Superior temporal gyrus (tissue), 1 donor: ENCODE results near the gene SAP30BP.
A peak's percentile ranks its signal among the peaks of the same experiment; 100 is the strongest.

Source experiments
- DNase-seq: peaks from one replicate; pipeline ENCODE4 v3.0.0-alpha.2; 2016; ENCODE audit errors: extremely low spot score

The SAP30BP gene

DNA sequence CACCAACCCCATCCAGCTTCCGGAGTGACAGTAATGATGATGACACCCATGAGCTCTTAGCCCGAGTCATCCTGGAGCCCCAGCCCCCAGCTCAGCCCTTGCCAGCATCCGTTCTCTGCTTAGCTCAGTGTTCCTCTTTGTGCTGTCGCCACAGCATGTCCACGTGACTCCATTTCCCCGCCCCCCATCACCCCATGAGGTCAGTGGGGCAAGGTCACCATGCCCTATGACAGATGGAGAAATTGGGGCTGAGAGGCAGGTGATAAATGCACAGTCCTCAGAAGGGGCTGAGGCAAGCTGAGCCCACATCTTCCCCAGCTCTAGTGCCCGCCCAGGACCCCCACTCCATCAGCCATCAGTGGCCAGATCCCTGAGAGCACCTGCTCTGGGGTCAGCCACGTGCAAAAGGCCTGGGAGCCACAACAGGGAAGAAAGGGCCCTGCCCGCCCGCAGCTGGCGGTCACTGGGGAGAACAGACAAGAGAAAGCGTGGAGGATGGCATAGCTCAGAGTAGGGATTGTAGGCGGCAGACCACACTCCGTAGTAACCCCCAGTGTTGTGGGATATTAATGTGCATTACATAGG, 71.2 kb downstream of the SAP30BP start:
- peak; percentile 48 for DNase-seq

DNA sequence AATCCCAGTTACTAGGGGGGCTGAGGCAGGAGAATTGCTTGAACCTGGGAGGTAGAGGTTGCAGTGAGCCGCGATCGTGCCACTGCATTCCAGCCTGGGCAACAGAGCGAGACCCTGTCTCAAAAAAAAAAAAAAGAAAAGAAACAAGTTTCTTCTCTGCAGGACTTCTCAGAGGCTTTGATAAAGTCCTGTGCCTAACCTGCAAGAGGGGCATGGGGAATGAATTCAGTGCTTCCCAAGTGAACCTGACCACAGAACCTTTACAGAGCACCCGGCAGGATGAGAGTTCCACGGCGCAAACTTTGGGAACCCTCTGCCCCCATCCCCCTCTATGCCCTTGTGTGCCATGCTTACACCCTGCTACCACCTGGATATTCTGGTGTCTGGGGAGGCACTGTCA, 72.0 kb downstream of the SAP30BP start:
- no peak for DNase-seq

DNA sequence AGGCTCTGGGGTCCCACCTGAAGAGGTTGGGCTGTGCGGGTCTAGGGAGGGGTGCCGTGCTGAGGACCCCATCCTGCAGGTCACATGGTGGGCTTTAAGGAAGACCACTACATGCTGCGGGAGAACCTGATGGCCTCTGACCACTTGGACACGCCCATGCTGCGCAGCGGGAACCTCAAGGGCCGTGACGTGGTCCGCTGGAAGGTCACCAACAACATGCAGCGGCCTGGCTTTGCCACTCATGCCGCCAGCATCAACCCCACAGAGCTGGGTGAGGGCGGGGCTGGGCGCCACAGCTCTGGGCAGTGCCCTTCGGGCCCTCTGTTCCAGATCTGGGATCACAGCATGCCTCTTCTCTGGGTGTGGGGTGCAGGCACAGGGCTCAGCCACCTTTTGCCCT, 72.7 kb downstream of the SAP30BP start:
- DNase-seq, result no peak

DNA sequence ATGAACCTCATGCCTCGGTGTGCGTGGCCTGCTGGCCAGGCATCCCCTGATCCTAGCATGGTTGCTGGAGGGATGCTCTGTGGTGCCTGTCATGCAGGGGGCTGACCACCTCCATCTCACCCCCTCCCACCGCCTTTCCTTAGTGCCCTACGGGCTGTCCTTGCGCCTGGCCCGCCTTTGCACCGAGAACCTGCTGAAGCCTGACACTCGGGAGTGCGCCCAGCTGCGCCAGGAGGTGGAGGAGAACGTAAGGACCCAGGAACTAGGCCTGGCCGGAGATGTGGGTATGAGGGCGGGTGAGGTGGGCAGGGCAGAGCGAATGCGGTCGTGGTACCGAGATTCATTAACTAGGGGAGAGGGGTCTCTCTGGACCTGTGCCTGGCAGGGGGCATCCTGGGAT, 73.1 kb downstream of the SAP30BP start:
- DNase-seq, result no peak

DNA sequence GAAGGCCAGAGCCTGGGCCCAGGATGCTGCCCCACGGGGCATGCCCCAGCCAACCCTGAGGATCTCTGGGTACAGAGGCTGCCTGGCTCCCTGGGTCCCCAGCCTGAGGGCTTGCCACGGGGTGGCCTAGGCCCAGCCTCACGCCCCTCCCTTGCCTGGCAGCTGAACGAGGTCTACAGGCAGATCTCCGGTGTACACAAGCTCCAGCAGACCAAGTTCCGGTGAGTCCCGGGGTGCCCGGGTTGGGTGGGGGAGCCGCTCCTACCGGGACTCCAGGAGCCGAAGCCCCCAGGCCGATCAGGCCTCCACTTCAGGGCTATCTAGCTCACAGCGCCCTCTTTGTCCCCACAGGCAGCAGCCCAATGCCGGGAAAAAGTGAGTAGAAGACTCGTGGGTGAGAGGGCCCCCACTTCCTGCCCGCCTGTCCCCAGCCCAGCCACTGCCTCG, 73.5 kb downstream of the SAP30BP start:
- DNase-seq, result no peak

DNA sequence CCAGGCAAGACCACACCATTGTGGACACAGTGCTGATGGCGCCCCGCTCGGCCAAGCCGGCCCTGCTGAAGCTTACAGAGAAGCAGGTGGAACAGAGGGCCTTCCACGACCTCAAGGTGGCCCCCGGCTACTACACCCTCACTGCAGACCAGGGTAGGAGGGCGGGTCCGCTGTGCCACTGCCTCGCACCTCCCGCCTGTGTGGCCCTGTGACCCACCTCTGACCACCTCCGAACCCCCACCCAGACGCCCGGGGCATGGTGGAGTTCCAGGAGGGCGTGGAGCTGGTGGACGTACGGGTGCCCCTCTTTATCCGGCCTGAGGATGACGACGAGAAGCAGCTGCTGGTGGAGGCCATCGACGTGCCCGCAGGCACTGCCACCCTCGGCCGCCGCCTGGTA, 75.2 kb downstream of the SAP30BP start:
- DNase-seq, result no peak

DNA sequence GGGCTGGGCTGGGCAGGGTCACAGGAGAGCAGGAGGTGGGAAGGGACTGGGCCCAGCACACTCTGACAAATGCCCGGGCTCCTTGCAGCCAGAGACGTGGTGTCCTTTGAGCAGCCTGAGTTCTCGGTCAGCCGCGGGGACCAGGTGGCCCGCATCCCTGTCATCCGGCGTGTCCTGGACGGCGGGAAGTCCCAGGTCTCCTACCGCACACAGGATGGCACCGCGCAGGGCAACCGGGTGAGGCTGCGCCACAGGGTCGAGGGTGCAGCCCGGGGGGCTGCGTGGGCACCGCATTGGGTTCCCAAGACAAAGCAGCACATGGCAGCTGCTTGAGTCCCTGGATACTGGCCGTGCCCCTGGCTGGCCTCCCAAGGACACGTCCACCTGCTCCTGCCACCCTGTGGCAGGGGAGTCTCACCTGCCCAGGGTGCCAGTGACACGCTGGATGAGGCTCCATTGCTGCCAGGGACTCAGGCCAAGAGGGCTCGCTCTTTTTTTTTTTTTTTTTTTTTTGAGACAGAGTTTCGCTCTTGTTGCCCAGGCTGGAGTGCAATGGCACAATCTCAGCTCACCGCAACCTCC, 76.6 kb downstream of the SAP30BP start:
- DNase-seq, result no peak

DNA sequence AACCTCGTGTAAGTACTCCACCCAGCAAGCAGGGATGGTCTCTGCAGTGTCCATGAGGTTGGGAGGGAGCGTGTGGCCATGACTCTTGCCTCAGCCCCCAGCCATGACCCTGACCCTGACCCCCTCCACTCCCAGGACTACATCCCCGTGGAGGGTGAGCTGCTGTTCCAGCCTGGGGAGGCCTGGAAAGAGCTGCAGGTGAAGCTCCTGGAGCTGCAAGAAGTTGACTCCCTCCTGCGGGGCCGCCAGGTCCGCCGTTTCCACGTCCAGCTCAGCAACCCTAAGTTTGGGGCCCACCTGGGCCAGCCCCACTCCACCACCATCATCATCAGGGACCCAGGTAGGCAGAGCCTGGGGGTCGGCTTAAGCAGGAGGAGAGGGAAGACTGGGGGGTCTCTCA, 81.6 kb downstream of the SAP30BP start:
- no peak for DNase-seq

DNA sequence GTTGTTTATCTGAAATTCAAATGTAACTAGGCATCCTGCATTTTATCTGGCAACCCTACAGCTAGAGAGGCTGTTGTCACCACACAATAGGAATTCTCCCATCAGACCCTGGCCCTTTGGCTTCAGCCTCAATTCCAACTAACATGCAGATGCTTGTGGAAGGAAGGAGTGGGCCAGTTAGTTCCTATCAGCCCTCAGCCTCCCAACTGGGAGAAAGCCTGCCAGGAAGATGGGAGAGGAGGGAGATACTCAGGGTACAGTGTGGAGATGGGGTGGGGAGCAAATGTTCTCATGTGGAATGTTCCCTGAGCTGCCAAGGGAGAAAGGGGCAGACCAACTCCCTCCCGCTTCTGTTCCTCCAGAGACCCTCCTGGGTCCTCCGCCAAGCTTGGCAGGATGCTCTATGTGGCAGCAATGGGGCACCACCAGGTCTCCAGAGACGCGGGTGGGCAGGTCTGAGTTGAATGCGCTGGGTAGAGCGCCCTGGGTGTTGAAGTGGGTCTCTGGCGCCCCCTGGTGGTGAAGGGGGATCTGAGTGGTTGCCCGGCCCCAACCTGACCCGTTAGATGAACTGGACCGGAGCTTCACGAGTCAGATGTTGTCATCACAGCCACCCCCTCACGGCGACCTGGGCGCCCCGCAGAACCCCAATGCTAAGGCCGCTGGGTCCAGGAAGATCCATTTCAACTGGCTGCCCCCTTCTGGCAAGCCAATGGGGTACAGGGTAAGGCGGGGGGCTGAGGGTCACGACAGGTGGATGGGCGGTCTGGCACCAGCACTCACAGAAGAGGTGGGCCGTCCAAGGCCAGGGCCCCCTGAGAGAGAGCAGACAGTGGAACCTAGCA, 82.6 kb downstream of the SAP30BP start:
- peak; percentile 90 for DNase-seq

DNA sequence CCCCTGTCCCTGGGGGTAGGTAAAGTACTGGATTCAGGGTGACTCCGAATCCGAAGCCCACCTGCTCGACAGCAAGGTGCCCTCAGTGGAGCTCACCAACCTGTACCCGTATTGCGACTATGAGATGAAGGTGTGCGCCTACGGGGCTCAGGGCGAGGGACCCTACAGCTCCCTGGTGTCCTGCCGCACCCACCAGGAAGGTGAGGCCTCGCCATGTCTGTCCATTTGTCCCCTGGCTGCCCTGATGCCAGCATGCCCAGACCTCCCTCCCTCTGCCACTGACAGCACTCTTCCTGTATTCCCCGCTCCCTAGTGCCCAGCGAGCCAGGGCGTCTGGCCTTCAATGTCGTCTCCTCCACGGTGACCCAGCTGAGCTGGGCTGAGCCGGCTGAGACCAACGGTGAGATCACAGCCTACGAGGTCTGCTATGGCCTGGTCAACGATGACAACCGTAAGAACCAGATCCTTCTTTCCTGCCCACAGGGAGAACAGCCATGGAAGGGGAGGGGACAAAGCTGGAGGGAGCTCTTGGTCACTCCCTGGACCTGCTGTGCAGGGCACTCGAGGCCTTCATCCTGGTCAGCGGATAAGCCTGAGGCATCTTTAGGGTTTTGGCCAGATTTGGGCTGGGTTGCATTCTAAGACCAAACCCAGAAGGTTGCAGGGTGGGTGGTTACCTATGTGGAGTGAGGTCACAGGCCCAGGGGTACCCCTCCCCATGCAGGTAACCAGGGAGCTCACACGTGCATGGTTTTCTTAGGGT, 83.7 kb downstream of the SAP30BP start:
- no peak for DNase-seq

DNA sequence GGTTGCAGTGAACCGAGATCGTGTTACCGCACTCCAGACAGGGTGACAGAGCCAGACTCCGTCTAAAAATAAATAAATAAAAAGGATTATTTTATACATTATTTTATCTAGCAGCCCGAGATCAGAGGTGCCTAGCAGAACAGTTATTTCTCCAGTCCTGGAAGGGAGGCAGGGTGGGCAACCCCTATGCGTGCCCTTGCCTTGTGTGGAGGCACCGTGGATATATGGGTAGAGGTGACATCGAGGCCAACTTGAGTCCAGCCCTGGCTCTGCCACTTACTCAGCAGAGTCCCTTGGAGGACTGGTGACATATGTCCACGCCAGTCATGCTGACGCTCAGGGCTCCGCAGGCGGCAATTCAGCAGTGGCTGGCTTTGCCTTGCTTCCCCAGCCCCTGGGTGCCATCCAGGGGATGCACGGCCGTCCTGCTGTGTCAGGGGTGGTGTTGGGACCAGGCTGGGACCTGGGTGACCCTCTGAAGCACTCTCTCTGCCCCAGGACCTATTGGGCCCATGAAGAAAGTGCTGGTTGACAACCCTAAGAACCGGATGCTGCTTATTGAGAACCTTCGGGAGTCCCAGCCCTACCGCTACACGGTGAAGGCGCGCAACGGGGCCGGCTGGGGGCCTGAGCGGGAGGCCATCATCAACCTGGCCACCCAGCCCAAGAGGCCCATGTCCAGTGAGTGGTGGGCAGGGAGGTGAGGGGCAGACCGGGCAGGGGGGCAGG, 84.7 kb downstream of the SAP30BP start:
- DNase-seq, result no peak

DNA sequence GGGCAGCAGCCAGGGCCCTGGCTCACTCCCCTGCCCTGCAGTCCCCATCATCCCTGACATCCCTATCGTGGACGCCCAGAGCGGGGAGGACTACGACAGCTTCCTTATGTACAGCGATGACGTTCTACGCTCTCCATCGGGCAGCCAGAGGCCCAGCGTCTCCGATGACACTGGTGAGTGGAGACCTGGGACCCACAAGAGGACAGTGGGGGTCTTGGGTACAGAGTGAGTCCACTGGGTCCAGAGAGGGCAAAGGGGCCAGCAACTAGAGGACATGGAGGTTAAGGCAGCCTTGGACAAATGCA, 85.2 kb downstream of the SAP30BP start:
- no peak for DNase-seq

DNA sequence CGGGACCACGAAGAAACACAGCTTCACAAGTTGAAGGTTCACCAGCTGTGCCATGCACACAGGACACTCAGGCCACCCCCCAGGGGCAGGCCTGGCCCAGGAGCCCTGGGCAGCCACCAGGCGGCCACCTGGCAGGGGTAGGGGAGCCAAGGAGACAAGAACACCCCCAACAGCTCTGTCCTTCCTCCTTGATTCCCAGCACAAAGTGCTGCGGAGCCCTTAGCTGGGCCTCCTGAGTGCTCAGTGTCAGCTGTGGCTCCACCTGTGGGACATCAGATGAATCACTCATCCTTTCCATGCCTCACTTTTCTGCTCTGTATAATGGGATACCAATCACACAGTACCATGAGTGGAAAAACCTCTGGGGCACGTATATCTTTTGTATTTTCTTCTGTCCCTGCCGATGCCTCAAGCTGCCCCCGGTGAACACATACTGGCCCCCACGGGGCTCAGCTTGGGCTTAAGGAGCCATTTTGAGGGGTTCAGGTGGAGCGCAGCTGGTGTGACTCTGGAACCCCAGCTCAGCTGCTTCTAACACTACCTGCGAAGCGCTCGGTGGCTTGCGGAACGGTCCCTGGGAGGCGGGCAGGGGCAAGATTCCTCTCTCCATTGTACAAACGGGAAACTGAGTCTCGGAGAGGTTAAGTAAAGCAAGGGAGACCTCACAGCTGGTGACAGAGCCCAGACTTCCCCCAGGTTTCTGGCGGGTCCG, 85.8 kb downstream of the SAP30BP start:
- DNase-seq, result no peak

DNA sequence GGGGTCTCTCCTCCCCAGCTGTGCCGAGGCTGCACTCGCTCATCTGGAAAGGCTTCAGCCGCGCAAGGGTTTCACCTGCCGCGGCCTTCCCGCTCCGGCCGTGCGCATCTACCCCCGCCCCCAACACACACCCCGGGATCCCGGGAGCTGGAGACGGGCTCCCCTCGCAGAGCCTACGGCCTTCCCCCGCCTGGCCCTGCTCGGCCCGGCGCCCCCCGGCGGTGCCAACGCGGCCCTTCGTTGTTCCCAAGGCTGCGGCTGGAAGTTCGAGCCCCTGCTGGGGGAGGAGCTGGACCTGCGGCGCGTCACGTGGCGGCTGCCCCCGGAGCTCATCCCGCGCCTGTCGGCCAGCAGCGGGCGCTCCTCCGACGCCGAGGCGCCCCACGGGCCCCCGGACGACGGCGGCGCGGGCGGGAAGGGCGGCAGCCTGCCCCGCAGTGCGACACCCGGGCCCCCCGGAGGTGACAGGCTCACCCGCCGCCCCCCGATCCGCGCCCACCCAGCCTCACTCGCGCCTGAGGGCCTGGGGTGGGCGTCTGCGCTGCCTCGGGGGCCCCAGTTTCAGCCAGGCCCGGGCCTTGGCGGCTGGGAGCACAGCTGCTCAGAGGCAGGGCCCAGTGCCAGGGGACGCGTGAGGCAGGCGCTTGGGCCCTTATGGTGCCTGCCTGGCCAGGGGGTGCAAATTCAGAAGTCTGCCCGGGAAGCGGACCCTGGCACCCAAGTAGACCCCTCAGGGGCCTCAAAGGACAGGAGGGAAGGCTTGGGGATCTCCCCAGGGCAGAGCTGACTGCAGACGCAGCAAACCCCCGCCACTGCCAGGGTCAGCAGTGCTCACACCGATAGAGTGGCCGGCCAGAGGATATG, 86.6 kb downstream of the SAP30BP start:
- DNase-seq, result peak; percentile 67

DNA sequence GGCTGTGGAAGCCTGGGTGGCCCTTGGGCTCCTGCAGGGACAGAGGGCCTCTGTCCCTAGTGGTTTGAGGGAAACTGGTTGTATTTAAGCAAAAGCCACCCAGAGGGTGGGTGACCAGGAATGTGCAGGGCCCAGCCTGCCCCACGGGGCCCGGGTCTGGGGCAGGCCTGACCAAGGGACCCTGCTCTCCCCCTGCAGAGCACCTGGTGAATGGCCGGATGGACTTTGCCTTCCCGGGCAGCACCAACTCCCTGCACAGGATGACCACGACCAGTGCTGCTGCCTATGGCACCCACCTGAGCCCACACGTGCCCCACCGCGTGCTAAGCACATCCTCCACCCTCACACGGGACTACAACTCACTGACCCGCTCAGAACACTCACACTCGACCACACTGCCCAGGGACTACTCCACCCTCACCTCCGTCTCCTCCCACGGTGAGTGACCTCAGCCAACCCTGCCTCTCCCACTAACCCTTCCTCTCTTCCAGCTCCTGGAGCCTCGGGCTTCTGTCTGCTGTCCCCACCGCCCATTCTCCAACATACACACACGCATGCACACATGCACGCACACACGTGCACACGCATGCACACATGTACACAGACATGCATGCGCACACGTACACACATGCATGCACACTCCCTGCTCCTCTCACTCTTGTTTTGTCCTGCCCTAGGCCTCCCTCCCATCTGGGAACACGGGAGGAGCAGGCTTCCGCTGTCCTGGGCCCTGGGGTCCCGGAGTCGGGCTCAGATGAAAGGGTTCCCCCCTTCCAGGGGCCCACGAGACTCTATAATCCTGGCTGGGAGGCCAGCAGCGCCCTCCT, 87.5 kb downstream of the SAP30BP start:
- no peak for DNase-seq

DNA sequence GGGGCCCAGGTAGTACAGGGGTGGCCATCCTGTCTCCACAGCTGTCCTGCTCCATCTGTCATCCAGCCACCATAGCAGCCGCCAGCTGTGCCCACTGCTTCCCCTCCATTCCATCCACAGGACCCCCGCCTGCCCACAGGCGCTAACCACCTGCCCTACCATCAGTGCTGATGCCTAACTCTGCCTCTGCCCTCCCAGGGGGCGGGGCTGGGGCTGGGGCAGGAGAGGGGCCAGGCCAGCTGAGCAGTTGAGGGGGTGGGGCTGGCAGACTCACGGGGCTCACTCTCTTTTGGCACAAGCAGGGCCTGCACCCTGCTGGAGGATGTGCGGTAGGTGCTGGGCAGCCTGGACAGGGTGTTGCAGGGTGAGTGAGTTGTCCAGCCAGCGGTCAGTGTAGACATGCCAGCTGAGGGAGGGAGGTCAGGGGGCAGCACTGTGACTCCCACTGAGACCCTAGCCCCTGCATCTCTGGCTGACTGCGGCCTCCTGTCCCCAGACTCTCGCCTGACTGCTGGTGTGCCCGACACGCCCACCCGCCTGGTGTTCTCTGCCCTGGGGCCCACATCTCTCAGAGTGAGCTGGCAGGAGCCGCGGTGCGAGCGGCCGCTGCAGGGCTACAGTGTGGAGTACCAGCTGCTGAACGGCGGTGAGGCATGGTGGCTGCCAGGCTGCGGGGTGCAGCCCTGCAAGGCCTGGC, 88.2 kb downstream of the SAP30BP start:
- no peak for DNase-seq

DNA sequence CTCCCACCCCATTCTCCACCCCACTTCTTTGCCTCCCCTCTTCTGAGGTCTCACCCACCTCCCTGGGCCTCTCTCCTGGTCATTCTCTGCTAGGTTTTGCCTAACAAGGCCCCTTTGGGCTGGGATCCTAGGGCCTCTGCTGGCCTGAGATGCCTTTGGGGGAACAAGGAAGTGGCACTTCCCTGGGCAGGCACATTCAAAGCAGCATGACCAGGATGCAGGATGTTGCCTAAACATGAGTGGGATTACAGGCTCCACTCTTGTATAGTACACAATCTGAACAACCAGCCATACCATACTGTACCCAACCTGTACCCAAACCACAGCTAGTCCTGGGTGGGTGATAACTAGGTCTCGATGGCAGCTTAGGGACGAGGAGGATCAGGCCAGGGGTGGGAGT, 88.9 kb downstream of the SAP30BP start:
- no peak for DNase-seq

DNA sequence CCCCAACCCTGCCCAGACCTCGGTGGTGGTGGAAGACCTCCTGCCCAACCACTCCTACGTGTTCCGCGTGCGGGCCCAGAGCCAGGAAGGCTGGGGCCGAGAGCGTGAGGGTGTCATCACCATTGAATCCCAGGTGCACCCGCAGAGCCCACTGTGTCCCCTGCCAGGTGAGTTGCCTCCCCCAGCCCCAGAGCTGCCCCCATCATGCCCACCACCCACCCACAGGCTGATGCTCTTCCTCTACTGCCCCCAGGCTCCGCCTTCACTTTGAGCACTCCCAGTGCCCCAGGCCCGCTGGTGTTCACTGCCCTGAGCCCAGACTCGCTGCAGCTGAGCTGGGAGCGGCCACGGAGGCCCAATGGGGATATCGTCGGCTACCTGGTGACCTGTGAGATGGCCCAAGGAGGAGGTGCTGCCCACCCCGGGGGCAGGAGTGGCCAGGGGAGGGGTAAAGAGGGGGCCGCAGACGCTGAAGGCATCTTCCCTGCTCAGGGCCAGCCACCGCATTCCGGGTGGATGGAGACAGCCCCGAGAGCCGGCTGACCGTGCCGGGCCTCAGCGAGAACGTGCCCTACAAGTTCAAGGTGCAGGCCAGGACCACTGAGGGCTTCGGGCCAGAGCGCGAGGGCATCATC, 89.4 kb downstream of the SAP30BP start:
- no peak for DNase-seq
